Endothelial cell (in vitro differentiated cells): ENCODE measurements around the gene A1BG. TPM values are rescaled to one million over a fixed set of nuclear protein-coding genes. Genes with fewer than 3 reads are reported as not detected.
A peak's percentile ranks its signal among the peaks of the same experiment; 100 is the strongest.
"Not testable (repeated sequence)": the region's sequence is repeated elsewhere in the genome, so short reads cannot be mapped to it uniquely, and the experiment has no call there.

Source experiments
- DNase-seq: peaks from one replicate; pipeline ENCODE4 v3.0.0; 2021; ENCODE audit warnings: low spot score
- H3K27ac Mint-ChIP-seq: one replicate; pipeline ENCODE4 v1.8.0; 2021; ENCODE audit warnings: mixed read lengths, inconsistent platforms; ENCODE audit not compliant: unreplicated experiment
- H3K27me3 Mint-ChIP-seq: one replicate; pipeline ENCODE4 v1.8.0; 2021; ENCODE audit warnings: mild to moderate bottlenecking, moderate library complexity, mixed read lengths, inconsistent platforms; ENCODE audit not compliant: unreplicated experiment
- H3K36me3 Mint-ChIP-seq: one replicate; pipeline ENCODE4 v1.8.0; 2021; ENCODE audit warnings: mild to moderate bottlenecking, low read depth, mixed read lengths, inconsistent platforms; ENCODE audit not compliant: unreplicated experiment
- H3K4me1 Mint-ChIP-seq: one replicate; pipeline ENCODE4 v1.8.0; 2021; ENCODE audit warnings: mild to moderate bottlenecking, mixed read lengths, inconsistent platforms; ENCODE audit not compliant: unreplicated experiment
- H3K4me3 Mint-ChIP-seq: one replicate; pipeline ENCODE4 v1.8.0; 2021; ENCODE audit warnings: mild to moderate bottlenecking, mixed read lengths, inconsistent platforms; ENCODE audit not compliant: unreplicated experiment
- H3K9me3 Mint-ChIP-seq: one replicate; pipeline ENCODE4 v1.8.0; 2021; ENCODE audit warnings: mixed read lengths, inconsistent platforms; ENCODE audit not compliant: unreplicated experiment
- CTCF ChIP-seq: fragments of 200-600 bp; sonication (generic); IDR thresholded peaks from one replicate; pipeline ENCODE4 v1.5.0; 2021; ENCODE audit warnings: antibody characterized with exemption; ENCODE audit not compliant: unreplicated experiment
- total RNA-seq: library from RNA; stranded (reverse); fragmentation: NEBNext Ultra II Directional; extraction: Animal tissue kit (Norgen Biotek cat#: 25700); gene quantifications from one replicate; pipeline ENCODE4 v1.2.1, GENCODE V29; 2021; ENCODE audit not compliant: unreplicated experiment

A1BG gene
- total RNA-seq, 1 donor from 2014 or later, result 41.9 TPM

GRCh38 chr19:58380662-58381459, 27.6 kb upstream of the A1BG start, which contains the start of gene ZNF837:
ZNF837 (minus strand) TSS chr19:58381030; CDS start chr19:58369332, 11,698 bp downstream.
- peak; percentile 92 for DNase-seq
- peaks cover 15% of the 10 kb centered on the region for H3K4me1 Mint-ChIP-seq
- peaks cover 8% of the 10 kb centered on the region for H3K27me3 Mint-ChIP-seq
- no peak for TF ChIP-seq CTCF
- H3K9me3 Mint-ChIP-seq, result no peaks in the 10 kb centered on the region
- peak within 1 kb of the TSS; percentile 84 for H3K27ac Mint-ChIP-seq
- peaks cover 8% of the 10 kb centered on the region for H3K36me3 Mint-ChIP-seq
- peak within 1 kb of the TSS; percentile 93 for H3K4me3 Mint-ChIP-seq

GRCh38 chr19:58380037-58380661, 26.9 kb upstream of the A1BG start:
- no peak for DNase-seq
- Mint-ChIP-seq H3K9me3 (no peaks in the 10 kb centered on the region), H3K4me3 (peak overlapping the region; percentile 93), H3K36me3 (peaks cover 8% of the 10 kb centered on the region), H3K4me1 (peaks cover 13% of the 10 kb centered on the region), H3K27me3 (peaks cover 8% of the 10 kb centered on the region), H3K27ac (peak overlapping the region; percentile 84)
- no peak for TF ChIP-seq CTCF

GRCh38 chr19:58379246-58379645, 26.0 kb upstream of the A1BG start:
- Mint-ChIP-seq H3K27ac (no peak overlapping the region), H3K9me3 (no peaks in the 10 kb centered on the region), H3K27me3 (peaks cover 8% of the 10 kb centered on the region), H3K4me1 (peaks cover 13% of the 10 kb centered on the region), H3K36me3 (peaks cover 8% of the 10 kb centered on the region), H3K4me3 (peak overlapping the region; percentile 93)
- DNase-seq, result no peak
- no peak for TF ChIP-seq CTCF

DNA sequence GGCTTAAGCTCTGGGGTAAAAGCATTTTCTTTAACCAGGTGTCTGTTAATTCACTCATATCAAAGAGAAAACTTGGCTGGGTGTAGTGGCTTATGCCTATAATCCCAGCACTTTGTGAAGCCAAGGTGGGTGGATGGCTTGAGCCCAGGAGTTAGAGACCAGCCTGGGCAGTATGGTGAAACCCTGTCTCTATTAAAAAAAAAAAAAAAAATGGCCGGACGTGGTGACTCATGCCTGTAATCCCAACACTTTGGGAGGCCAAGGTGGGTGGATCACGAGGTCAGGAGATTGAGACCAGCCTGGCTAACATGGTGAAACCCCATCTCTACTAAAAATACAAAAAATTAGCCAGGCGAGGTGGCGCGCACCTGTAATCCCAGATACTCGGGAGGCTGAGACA, 23.4 kb upstream of the A1BG start:
- not testable (repeated sequence) for H3K36me3 Mint-ChIP-seq, H3K27me3 Mint-ChIP-seq, H3K27ac Mint-ChIP-seq, H3K4me1 Mint-ChIP-seq, H3K4me3 Mint-ChIP-seq, DNase-seq, H3K9me3 Mint-ChIP-seq

GRCh38 chr19:58374200-58374599, 20.9 kb upstream of the A1BG start:
- H3K27me3 Mint-ChIP-seq, result peaks cover 8% of the 10 kb centered on the region
- H3K36me3 Mint-ChIP-seq, result peaks cover 3% of the 10 kb centered on the region
- no peak for DNase-seq
- no peaks in the 10 kb centered on the region for H3K4me1 Mint-ChIP-seq
- no peak overlapping the region for H3K4me3 Mint-ChIP-seq
- no peaks in the 10 kb centered on the region for H3K9me3 Mint-ChIP-seq
- TF ChIP-seq CTCF, result no peak
- H3K27ac Mint-ChIP-seq, result no peak overlapping the region
